Mesenchymal stem cell (in vitro differentiated cells and primary cell): Measurements from ENCODE around the gene GMPPA.

Experiments
- DNase-seq: peaks from one replicate; pipeline ENCODE4 v3.0.0-alpha.2; 2013
- H2AFZ ChIP-seq: one replicate; pipeline ENCODE4 v1.6.1; 2013; ENCODE audit warnings: low read depth, mild to moderate bottlenecking, control low read depth, inconsistent platforms, low read length, moderate library complexity
- H2AK5ac ChIP-seq: 2 replicates; pipeline ENCODE4 v1.6.1; 2013; ENCODE audit warnings: low read length, moderate library complexity, mild to moderate bottlenecking, inconsistent platforms; ENCODE audit not compliant: severe bottlenecking
- H2BK120ac ChIP-seq: one replicate; pipeline ENCODE4 v1.6.1; 2013; ENCODE audit warnings: low read depth, mild to moderate bottlenecking, inconsistent platforms, low read length, moderate library complexity
- H2BK12ac ChIP-seq, 2 experiments: one replicate each; pipeline ENCODE4 v1.6.1; 2013; ENCODE audit warnings: inconsistent platforms in 2 of 2, low read length in 2 of 2, mild to moderate bottlenecking in 2 of 2, moderate library complexity in 2 of 2, control low read depth in 1 of 2
- H2BK15ac ChIP-seq: one replicate; pipeline ENCODE4 v1.6.1; 2013; ENCODE audit warnings: mild to moderate bottlenecking, low read depth, inconsistent platforms; ENCODE audit not compliant: poor library complexity, severe bottlenecking
- H2BK5ac ChIP-seq: 2 replicates; pipeline ENCODE4 v1.6.1; 2013; ENCODE audit warnings: low read depth, mild to moderate bottlenecking, low read length, control low read depth, inconsistent platforms; ENCODE audit not compliant: poor library complexity, severe bottlenecking
- H3K14ac ChIP-seq, 2 experiments: one replicate each; pipeline ENCODE4 v1.6.1; 2013; ENCODE audit warnings: inconsistent platforms in 2 of 2, low read length in 2 of 2, control low read depth in 1 of 2, mild to moderate bottlenecking in 1 of 2, moderate library complexity in 1 of 2
- H3K18ac ChIP-seq, 2 experiments: one replicate each; pipeline ENCODE4 v1.6.1; 2013; ENCODE audit warnings: inconsistent platforms in 2 of 2, low read length in 2 of 2, control low read depth in 1 of 2, low read depth in 1 of 2, mild to moderate bottlenecking in 1 of 2
- H3K23ac ChIP-seq, 2 experiments: one replicate each; pipeline ENCODE4 v1.6.1; 2013; ENCODE audit warnings: inconsistent platforms in 2 of 2, low read length in 2 of 2, mild to moderate bottlenecking in 2 of 2, moderate library complexity in 2 of 2, control low read depth in 1 of 2
- H3K27ac ChIP-seq: 2 replicates; pipeline ENCODE4 v1.5.1; 2013; ENCODE audit warnings: mild to moderate bottlenecking, moderate library complexity, low read length, control low read depth, inconsistent platforms; ENCODE audit not compliant: poor library complexity, severe bottlenecking
- H3K27me3 ChIP-seq, 2 experiments: 2 replicates each; pipeline versions ENCODE4 v1.6.1 to v1.7.0; 2013; ENCODE audit warnings: low read length in 2 of 2, mild to moderate bottlenecking in 2 of 2, moderate library complexity in 2 of 2, control low read depth in 1 of 2, inconsistent platforms in 1 of 2; ENCODE audit not compliant: control insufficient read depth in 1 of 2, insufficient read depth in 1 of 2
- H3K36me3 ChIP-seq, 2 experiments: 2 replicates each; pipeline versions ENCODE4 v1.6.1 to v1.7.0; 2013; ENCODE audit warnings: low read length in 2 of 2, control low read depth in 1 of 2, inconsistent platforms in 1 of 2, low read depth in 1 of 2, mild to moderate bottlenecking in 1 of 2; ENCODE audit not compliant: insufficient read depth in 2 of 2, control insufficient read depth in 1 of 2
- H3K4ac ChIP-seq, 2 experiments: one replicate each; pipeline ENCODE4 v1.6.1; 2013; ENCODE audit warnings: inconsistent platforms in 2 of 2, low read length in 2 of 2, mild to moderate bottlenecking in 2 of 2, moderate library complexity in 2 of 2, control low read depth in 1 of 2, low read depth in 1 of 2
- H3K4me1 ChIP-seq: 2 replicates; pipeline ENCODE4 v1.6.1; 2013; ENCODE audit warnings: low read depth, low read length, control low read depth; ENCODE audit not compliant: control insufficient read depth, insufficient read depth
- H3K4me2 ChIP-seq: 2 replicates; pipeline ENCODE4 v1.6.1; 2013; ENCODE audit warnings: low read length, mild to moderate bottlenecking, inconsistent platforms; ENCODE audit not compliant: poor library complexity, severe bottlenecking
- H3K4me3 ChIP-seq, 2 experiments: 2 replicates each; pipeline versions ENCODE4 v1.5.1 to v1.7.0; 2013; ENCODE audit warnings: low read length in 2 of 2, mild to moderate bottlenecking in 2 of 2, control low read depth in 1 of 2, low read depth in 1 of 2; ENCODE audit not compliant: insufficient read depth in 1 of 2
- H3K79me1 ChIP-seq: replicated peaks from 2 replicates; pipeline ENCODE4 v1.6.1; 2013; ENCODE audit warnings: mild to moderate bottlenecking, control low read depth, low read length, inconsistent platforms; ENCODE audit not compliant: poor library complexity, severe bottlenecking
- H3K9ac ChIP-seq: 2 replicates; pipeline ENCODE4 v1.7.0; 2013; ENCODE audit warnings: mild to moderate bottlenecking, low read length, moderate library complexity
- H3K9me3 ChIP-seq: 2 replicates; pipeline ENCODE4 v1.7.0; 2013; ENCODE audit warnings: mild to moderate bottlenecking, low read length; ENCODE audit not compliant: control insufficient read depth
- H4K8ac ChIP-seq: one replicate; pipeline ENCODE4 v1.6.1; 2013; ENCODE audit warnings: inconsistent platforms, mild to moderate bottlenecking, low read length, moderate library complexity
- H4K91ac ChIP-seq: one replicate; pipeline ENCODE4 v1.6.1; 2013; ENCODE audit warnings: mild to moderate bottlenecking, low read length, inconsistent platforms
- WGBS: methylation state at CpG from one replicate; pipeline ENCODE4 v1.1.7; 2013; ENCODE audit warnings: mixed read lengths; 5-methylcytosine and 5-hydroxymethylcytosine counted together

The GMPPA gene

GRCh38 chr2:219461047-219461514 is 37.6 kb upstream of the GMPPA start:
- Histone ChIP-seq H2BK12ac (peak overlapping the region; percentile 79 to 94), H3K79me1 (peaks cover 32% of the 10 kb centered on the region), H3K9me3 (no peaks in the 10 kb centered on the region), H3K18ac (peak overlapping the region; percentile 74 to 88), H3K4me1 (peaks cover 42% of the 10 kb centered on the region), H2AFZ (no peak overlapping the region), H2BK120ac (peak overlapping the region; percentile 86), H4K91ac (peak overlapping the region; percentile 75), H3K4me2 (peak overlapping the region; percentile 41), H3K36me3 (peaks cover 54 to 69% of the 10 kb centered on the region in 2 experiments), H3K4ac (peak overlapping the region; percentile 29 to 46), H3K4me3 (no peak overlapping the region), H4K8ac (peak overlapping the region; percentile 89), H3K14ac (peak overlapping the region in 1 of 2 experiments; percentile 71), H3K27ac (peak overlapping the region; percentile 30), H2AK5ac (peak overlapping the region; percentile 90), H3K27me3 (no peaks in the 10 kb centered on the region), H3K23ac (no peak overlapping the region), H3K9ac (peak overlapping the region; percentile 20), H2BK5ac (no peak overlapping the region), H2BK15ac (peak overlapping the region; percentile 95)
- DNase-seq = no peak
- 28% methylated on average over 11 of the region's 11 CpGs for WGBS

DNA sequence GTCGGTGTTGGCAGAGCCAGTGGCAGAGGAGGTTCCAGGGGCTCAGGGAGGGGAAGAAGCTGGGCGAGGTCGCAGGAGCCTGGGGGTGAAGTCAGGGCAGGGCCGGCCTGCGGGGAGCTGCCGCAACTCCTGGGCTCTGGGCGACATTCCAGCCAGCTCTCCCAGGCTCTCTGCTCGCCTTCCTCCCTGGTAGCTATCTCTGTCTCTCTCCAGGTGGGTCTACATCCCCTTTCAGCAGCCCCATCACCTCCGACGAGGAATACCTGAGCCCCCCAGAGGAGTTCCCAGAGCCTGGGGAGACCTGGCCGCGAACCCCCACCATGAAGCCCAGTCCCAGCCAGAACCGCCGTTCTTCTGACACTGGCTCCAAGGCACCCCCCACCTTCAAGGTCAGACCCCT is 37.0 kb upstream of the GMPPA start:
- no peaks in the 10 kb centered on the region for H3K9me3 ChIP-seq
- WGBS = 91% methylated on average over 14 of the region's 14 CpGs
- H3K4ac ChIP-seq = peak overlapping the region in 1 of 2 experiments; percentile 26
- H2AFZ ChIP-seq = no peak overlapping the region
- H3K23ac ChIP-seq = no peak overlapping the region
- peak overlapping the region; percentile 79 to 94 for H2BK12ac ChIP-seq
- no peak for DNase-seq
- peak overlapping the region; percentile 95 for H2BK15ac ChIP-seq
- H3K27ac ChIP-seq = peak overlapping the region; percentile 25
- peak overlapping the region; percentile 90 for H2AK5ac ChIP-seq
- H3K9ac ChIP-seq = peak overlapping the region; percentile 20
- H3K79me1 ChIP-seq = peaks cover 30% of the 10 kb centered on the region
- peak overlapping the region; percentile 75 for H4K91ac ChIP-seq
- no peaks in the 10 kb centered on the region for H3K27me3 ChIP-seq
- peak overlapping the region; percentile 74 to 88 for H3K18ac ChIP-seq
- peak overlapping the region; percentile 42 for H2BK120ac ChIP-seq
- no peak overlapping the region for H3K4me3 ChIP-seq
- peak overlapping the region in 1 of 2 experiments; percentile 71 for H3K14ac ChIP-seq
- no peak overlapping the region for H2BK5ac ChIP-seq
- peak overlapping the region; percentile 89 for H4K8ac ChIP-seq
- no peak overlapping the region for H3K4me2 ChIP-seq
- peaks cover 56 to 70% of the 10 kb centered on the region in 2 experiments for H3K36me3 ChIP-seq
- H3K4me1 ChIP-seq = peaks cover 42% of the 10 kb centered on the region

- Histone ChIP-seq H3K14ac (no peak overlapping the region), H2BK5ac (no peak overlapping the region), H2BK12ac (peak overlapping the region in 1 of 2 experiments; percentile 7), H4K8ac (no peak overlapping the region), H3K18ac (no peak overlapping the region), H3K36me3 (peaks cover 56 to 71% of the 10 kb centered on the region in 2 experiments), H3K4me3 (no peak overlapping the region), H3K27me3 (no peaks in the 10 kb centered on the region), H3K9me3 (no peaks in the 10 kb centered on the region), H3K23ac (no peak overlapping the region), H3K4ac (no peak overlapping the region), H3K27ac (no peak overlapping the region), H2BK120ac (no peak overlapping the region), H4K91ac (no peak overlapping the region), H2AFZ (no peak overlapping the region), H2BK15ac (no peak overlapping the region), H3K9ac (no peak overlapping the region), H3K4me2 (no peak overlapping the region), H3K79me1 (peaks cover 30% of the 10 kb centered on the region), H2AK5ac (peak overlapping the region; percentile 55), H3K4me1 (peaks cover 42% of the 10 kb centered on the region)
- 91% methylated on average over 9 of the region's 9 CpGs for WGBS
- no peak for DNase-seq
These were observed 36.3 kb upstream of the GMPPA start for GRCh38 chr2:219462349-219462748.

GRCh38 chr2:219464286-219465032 is 34.2 kb upstream of the GMPPA start:
- Histone ChIP-seq H2BK15ac (no peak overlapping the region), H2AK5ac (no peak overlapping the region), H3K23ac (no peak overlapping the region), H3K4ac (no peak overlapping the region), H2BK12ac (no peak overlapping the region), H4K91ac (no peak overlapping the region), H3K18ac (no peak overlapping the region), H3K4me2 (no peak overlapping the region), H3K14ac (no peak overlapping the region), H3K9me3 (no peaks in the 10 kb centered on the region), H3K27me3 (no peaks in the 10 kb centered on the region), H3K4me1 (peaks cover 49% of the 10 kb centered on the region), H3K27ac (no peak overlapping the region), H2BK120ac (no peak overlapping the region), H3K9ac (no peak overlapping the region), H3K4me3 (no peak overlapping the region), H3K36me3 (peaks cover 69 to 70% of the 10 kb centered on the region in 2 experiments), H2BK5ac (no peak overlapping the region), H2AFZ (no peak overlapping the region), H4K8ac (no peak overlapping the region), H3K79me1 (peaks cover 24% of the 10 kb centered on the region)
- no peak for DNase-seq
- WGBS = 97% methylated on average over 20 of the region's 21 CpGs
